22Rv1 (cell line): ENCODE measurements around the gene IPO9.

Source experiments
- CTCF ChIP-seq: fragments of 450-650 bp; IDR thresholded peaks from 2 replicates; pipeline ENCODE4 v1.5.1; 2017; ENCODE audit warnings: mild to moderate bottlenecking
- ZFX ChIP-seq: fragments of 450-650 bp; IDR thresholded peaks from 2 replicates; pipeline ENCODE4 v1.6.1; 2017; ENCODE audit warnings: antibody characterized with exemption, borderline replicate concordance

- no peak for TF ChIP-seq CTCF
- no peak for TF ChIP-seq ZFX
Observed at GRCh38 chr1:201928266-201928665, 99.3 kb downstream of the IPO9 start.
